Left colon (tissue), 2 donors: ENCODE data around the gene TMEM218. TPM values are rescaled to one million over a fixed set of nuclear protein-coding genes. Genes with fewer than 3 reads are reported as not detected.
A peak's percentile ranks its signal among the peaks of the same experiment; 100 is the strongest.

Experiments used
- ATAC-seq: fragments of 200-7000 bp; cut with Tn5 transposase; one replicate; pipeline ENCODE4 v1.9.1; 2020; ENCODE audit warnings: mild to moderate bottlenecking, moderate library complexity
- DNase-seq, 2 donors: peaks; one replicate each; pipeline ENCODE4 v3.0.0-alpha.2; 2020
- intact Hi-C, 2 donors: fragments of 100-400 bp; cut with DNase I in 1 of 2; cut with micrococcal nuclease in 1 of 2; formaldehyde crosslinking; loops; one replicate each; pipeline versions ENCODE4 v1.11.2 to v1.14.0; 2022; cut with DNase I, micrococcal nuclease
- total RNA-seq, 2 donors: library from RNA; stranded (reverse); fragmentation: NEBNext Ultra II Directional; extraction: Animal tissue kit (Norgen Biotek cat#: 25700); gene quantifications; one replicate each; pipeline ENCODE4 v1.2.1, GENCODE V29; 2021
- donor health status: DM: no; HTN: no; CAD: no.
- donor health status: DM: yes; HTN: yes; CAD: no.

TMEM218 gene
- total RNA-seq, 2 donors from 2014 or later: 11.3 to 13.3 TPM

DNA sequence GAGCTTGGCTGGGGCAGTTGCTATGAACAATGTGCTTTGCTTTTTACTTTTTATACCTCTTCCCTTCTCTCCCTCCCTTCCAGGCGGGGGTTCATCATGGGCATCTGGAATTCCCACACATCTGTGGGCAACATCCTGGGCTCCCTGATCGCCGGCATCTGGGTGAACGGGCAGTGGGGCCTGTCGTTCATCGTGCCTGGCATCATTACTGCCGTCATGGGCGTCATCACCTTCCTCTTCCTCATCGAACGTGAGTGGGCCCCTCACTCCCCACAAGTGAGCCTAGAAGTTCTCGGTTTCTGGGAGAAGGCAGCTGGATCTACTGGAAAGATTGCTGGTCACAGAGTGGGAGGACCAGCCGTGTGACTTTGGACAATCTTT, 30.9 kb downstream of the TMEM218 start:
- DNase-seq: no peak
- no peak for ATAC-seq
- intact Hi-C loops: no loop called here

DNA sequence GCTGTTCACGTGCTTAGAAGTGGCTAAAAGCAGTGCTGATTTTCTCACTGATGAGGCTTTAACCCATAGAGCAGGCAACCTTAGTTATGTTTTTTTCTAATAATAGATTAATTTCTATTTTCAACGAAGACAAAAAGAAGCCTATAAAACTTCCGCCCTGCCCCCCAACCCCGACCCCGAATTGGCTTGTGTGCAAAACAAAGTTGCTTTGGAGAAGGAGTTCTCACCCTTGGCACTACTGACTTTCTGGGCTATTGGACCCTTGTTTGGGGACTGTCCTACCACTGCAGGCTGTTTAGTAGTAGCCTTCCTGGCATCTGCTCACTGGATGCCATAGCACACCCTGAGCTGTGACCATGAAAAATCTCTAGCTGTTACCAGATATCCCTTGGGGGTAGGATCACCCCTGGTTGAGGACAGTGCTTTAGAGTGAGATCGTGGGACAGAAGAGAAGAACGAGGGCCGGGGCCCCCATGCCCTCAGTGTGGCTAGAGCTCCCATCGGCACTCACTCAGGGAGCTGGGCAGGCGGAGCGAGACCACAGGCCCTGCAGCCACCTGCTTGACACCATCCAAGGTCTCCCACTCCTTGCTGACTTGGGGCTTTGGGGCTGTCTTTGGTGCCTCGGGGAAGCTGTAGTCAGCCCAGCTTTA, 31.4 kb downstream of the TMEM218 start:
- no peak for DNase-seq
- no peak for ATAC-seq
- intact Hi-C loops: no loop called here

DNA sequence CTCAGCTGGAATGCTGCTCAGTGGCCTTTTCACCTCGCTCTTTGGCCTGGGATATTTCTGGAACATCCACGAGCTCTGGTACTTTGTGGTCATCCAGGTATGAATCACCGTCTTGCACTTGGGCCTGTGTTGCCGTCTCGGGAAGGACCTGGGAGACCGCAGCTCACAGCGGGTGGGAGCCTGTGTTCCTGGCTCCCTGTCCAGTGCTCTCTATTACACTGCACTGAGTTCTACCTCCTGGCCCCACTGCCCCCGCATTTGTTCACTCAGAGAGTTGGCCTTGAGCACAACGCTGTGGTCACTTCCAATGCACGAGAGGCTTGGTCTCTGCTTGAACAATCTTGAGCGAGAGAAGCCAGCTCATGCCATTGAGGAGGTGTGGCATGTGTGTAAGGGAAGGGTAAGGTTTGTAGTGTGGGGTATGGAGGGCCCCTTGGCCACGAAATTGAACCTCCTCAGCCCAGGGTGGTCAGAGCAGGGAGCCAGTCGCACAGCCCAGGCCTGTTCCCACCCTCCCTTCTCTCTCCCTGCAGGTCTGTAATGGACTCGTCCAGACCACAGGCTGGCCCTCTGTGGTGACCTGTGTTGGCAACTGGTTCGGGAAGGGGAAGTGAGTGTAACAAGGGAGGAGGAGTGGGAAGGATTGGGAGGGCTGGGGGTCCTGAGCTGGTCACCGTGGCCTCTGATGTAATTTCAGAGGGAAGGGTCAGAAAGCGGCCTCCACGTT, 32.1 kb downstream of the TMEM218 start:
- no peak for DNase-seq
- no peak for ATAC-seq
- intact Hi-C loops: no loop called here

GRCh38 chr11:125078516-125079140, 32.8 kb downstream of the TMEM218 start:
- intact Hi-C loops: no loop called here
- no peak for ATAC-seq
- no peak for DNase-seq

DNA sequence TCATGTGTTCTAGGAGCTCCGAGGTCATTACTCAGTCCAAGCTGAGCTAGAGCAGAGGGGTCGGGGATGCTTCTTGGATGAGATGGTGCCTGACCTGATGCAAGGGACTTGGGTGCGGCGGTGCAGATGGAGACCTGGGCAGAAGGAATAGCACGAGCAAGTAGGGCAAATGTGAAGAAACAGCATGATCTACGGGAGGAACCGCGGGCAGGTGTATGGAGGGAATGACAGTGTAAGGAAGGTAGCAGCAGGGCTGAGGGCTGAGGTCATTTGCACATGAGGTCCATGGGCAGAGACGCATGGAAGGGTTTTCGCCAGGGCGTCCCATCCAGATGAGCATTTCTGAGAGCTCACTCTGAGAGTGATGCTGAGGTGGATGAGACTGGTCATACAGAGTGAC, 33.4 kb downstream of the TMEM218 start:
- DNase-seq (no peak), ATAC-seq (no peak)
- intact Hi-C loops: no loop called here

GRCh38 chr11:125076378-125076945, 35.0 kb downstream of the TMEM218 start:
- DNase-seq (no peak), ATAC-seq (no peak)
- intact Hi-C loops: no loop called here

- DNase-seq (no peak), ATAC-seq (no peak)
- intact Hi-C loops: no loop called here
Observed at GRCh38 chr11:125075900-125076317, 35.5 kb downstream of the TMEM218 start.

DNA sequence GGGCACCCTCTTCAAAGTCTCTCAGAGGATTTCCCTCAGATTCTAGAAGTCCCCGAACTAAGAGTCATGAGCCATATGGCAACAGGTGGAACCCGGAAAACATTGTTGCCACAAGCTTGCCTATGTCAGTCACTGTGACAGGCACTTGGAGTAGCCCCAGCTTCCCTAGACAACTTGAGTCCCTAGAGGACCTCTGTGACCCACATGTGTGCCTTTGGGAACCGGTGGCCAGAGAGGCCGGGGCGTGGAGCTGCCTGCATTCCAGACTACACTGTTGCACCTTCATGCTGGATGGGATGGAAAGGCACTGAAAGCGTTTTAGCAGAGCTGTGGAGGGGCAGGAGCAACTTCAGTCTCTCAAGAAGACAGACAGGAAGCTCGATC, 36.2 kb downstream of the TMEM218 start:
- DNase-seq (no peak), ATAC-seq (no peak)
- intact Hi-C loops: no loop called here

- no peak for ATAC-seq
- DNase-seq: no peak
- intact Hi-C loops: no loop called here
Observed at GRCh38 chr11:125074511-125075241, 36.8 kb downstream of the TMEM218 start.

- ATAC-seq (no peak), DNase-seq (no peak)
- intact Hi-C loops: no loop called here
Observed at GRCh38 chr11:125073616-125074483, 37.6 kb downstream of the TMEM218 start.

- ATAC-seq (no peak), DNase-seq (no peak)
- intact Hi-C loops: no loop called here
Observed at GRCh38 chr11:125072961-125073590, 38.4 kb downstream of the TMEM218 start.

DNA sequence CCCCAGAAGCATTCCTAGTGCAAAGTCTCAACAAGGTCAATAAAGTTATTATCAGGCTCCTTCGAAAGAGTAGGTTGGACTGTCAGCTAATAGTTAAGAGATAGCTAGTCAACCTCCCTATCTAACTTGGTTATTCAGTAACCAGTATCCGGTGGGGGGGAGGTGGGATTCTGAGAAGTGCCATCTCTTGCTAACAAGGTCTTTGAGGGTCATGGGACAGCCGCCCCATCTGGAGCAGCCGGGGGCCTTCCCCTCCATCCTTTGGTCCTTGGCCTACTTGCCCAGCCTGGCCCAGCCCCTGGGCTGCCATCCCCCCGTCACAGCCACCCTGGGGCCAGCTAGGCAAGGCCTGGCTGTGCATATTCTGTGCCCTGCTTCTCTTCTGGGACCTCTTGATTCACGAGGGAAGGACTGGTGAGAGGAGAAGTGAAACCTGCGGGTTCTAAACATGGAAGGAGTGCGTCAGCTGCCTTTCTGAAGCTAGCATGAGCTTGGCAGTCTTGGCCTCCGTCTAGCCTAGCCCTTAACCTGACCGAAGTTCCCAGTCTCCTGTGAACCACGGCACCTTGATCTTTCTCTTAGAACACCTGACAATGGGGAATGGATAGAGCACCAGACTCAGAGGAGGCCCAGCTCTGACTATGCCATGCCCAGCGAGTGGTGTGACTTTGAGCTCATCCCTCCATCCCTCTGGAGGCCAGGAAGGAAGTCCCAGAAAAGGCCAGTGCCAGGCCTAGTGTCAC, 39.0 kb downstream of the TMEM218 start:
- DNase-seq: peak in 1 of 2 donors; percentile 46
- ATAC-seq: no peak
- intact Hi-C loops: no loop called here

- intact Hi-C loops: no loop called here
- DNase-seq (no peak), ATAC-seq (no peak)
Observed at GRCh38 chr11:125071846-125072217, 39.6 kb downstream of the TMEM218 start.

- DNase-seq (no peak), ATAC-seq (no peak)
- intact Hi-C loops: no loop called here
Observed at GRCh38 chr11:125071435-125071834, 40.0 kb downstream of the TMEM218 start.

DNA sequence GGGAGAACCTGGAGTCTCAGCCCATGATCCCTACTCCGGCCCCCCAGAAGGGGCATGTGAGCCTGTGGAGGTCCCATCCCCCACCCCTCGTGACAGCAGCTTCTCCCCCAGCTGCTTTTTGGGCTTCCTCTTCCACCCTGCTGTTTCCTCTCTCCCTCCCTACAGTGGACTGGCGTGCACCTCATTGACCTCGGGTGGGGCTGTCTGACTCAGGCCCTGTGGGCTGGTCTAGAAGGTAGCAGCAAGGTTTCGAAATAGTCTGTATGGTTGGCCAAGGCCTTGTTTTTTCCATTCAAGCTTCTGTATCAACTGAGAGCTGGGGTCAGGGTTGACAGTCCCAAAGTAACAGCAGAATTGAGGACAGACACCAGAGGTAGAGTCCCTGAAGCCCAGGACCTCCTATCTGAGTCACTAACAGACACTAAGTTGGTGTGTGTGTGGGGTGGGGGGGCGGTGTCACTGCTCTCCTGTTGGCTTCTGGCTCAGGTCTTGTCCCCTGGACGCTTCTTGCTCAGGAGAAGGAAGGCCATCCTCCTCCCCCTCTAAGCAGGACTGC, 40.6 kb downstream of the TMEM218 start:
- intact Hi-C loops: no loop called here

DNA sequence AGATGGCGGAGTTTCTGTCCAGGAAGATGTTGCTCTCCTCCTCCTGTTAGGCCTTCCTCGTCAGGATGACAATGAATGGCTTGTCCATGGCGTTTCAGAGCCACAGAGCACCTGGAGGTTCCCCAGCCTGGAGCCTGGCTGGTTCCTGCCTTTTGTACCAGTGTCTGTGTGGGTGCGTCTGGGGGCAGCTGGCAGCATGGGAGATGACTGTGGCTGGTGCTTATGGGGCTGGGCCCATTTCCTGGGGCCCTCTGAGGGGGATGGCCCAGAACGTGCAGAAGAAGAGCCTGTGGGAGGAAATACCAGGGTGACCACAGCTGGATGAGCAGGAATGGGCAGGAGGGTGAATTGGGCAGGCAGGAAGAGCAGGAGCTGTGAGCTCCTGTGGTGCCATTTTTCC, 41.6 kb downstream of the TMEM218 start:
- no peak for ATAC-seq

More for the DNA sequence above, 40.6 kb downstream of the TMEM218 start:
- DNase-seq: peak; percentile 66 to 73
- peak; percentile 83 for ATAC-seq

GRCh38 chr11:125069008-125069407, 42.4 kb downstream of the TMEM218 start:
- DNase-seq: no peak
- intact Hi-C loops: no loop called here
- ATAC-seq: no peak

More for the DNA sequence above, 41.6 kb downstream of the TMEM218 start:
- intact Hi-C loops: no loop called here
- peak in 1 of 2 donors; percentile 14 for DNase-seq
